OCI-LY1 (cell line): ENCODE measurements around the gene RNF168.

Experiments
- H2AFZ ChIP-seq: fragments of 200-600 bp; sonication (generic), shearing (Covaris generic); 2 replicates; pipeline ENCODE4 v1.6.0; 2014; ENCODE audit warnings: antibody characterized with exemption, mild to moderate bottlenecking, low read length
- H3F3A ChIP-seq: fragments of 200-600 bp; sonication (generic), shearing (Covaris generic); 2 replicates; pipeline ENCODE4 v1.6.0; 2014; ENCODE audit warnings: mild to moderate bottlenecking, antibody characterized with exemption, low read length, moderate library complexity; ENCODE audit not compliant: insufficient read depth
- H3K27ac ChIP-seq: fragments of 200-600 bp; sonication (generic); 2 replicates; pipeline ENCODE4 v1.5.1; 2014; ENCODE audit warnings: low read length, mixed run types, mild to moderate bottlenecking, low read depth; ENCODE audit not compliant: poor library complexity, severe bottlenecking
- H3K27me3 ChIP-seq: fragments of 200-600 bp; sonication (generic); 2 replicates; pipeline ENCODE4 v1.6.0; 2014; ENCODE audit warnings: antibody characterized with exemption, mild to moderate bottlenecking, low read length, moderate library complexity; ENCODE audit not compliant: insufficient read depth
- H3K36me3 ChIP-seq: fragments of 200-600 bp; sonication (generic); 2 replicates; pipeline ENCODE4 v1.6.1; 2014; ENCODE audit warnings: mild to moderate bottlenecking, antibody characterized with exemption, low read length, moderate library complexity, mixed read lengths; ENCODE audit not compliant: insufficient read depth
- H3K4me1 ChIP-seq: fragments of 200-600 bp; sonication (generic); 2 replicates; pipeline ENCODE4 v1.5.1; 2014; ENCODE audit warnings: mild to moderate bottlenecking, low read length, moderate library complexity; ENCODE audit not compliant: insufficient read depth, severe bottlenecking
- H3K4me2 ChIP-seq: fragments of 200-600 bp; sonication (generic), shearing (Covaris generic); 2 replicates; pipeline ENCODE4 v1.6.1; 2014; ENCODE audit warnings: low read length
- H3K4me3 ChIP-seq: fragments of 200-600 bp; sonication (generic); 2 replicates; pipeline ENCODE4 v1.5.1; 2014; ENCODE audit warnings: low read length, low read depth, mild to moderate bottlenecking, mixed read lengths; ENCODE audit not compliant: poor library complexity, severe bottlenecking
- H3K79me2 ChIP-seq: fragments of 200-600 bp; shearing (Covaris generic); 2 replicates; pipeline ENCODE4 v1.6.1; 2016; ENCODE audit warnings: mixed run types, low read length, mixed read lengths; ENCODE audit not compliant: insufficient read depth
- H3K9ac ChIP-seq: fragments of 200-600 bp; sonication (generic), shearing (Covaris generic); 2 replicates; pipeline ENCODE4 v1.6.1; 2014; ENCODE audit warnings: mild to moderate bottlenecking, low read length, mixed read lengths
- H3K9me2 ChIP-seq: fragments of 200-600 bp; sonication (generic), shearing (Covaris generic); 2 replicates; pipeline ENCODE4 v1.6.1; 2014; ENCODE audit warnings: low read depth, mild to moderate bottlenecking, low read length, mixed read lengths
- H3K9me3 ChIP-seq: fragments of 200-600 bp; shearing (Covaris generic); 2 replicates; pipeline ENCODE4 v1.6.1; 2014; ENCODE audit warnings: low read length, mixed read lengths
- H4K20me1 ChIP-seq: fragments of 200-600 bp; sonication (generic), shearing (Covaris generic); 2 replicates; pipeline ENCODE4 v1.6.0; 2016; ENCODE audit warnings: mild to moderate bottlenecking, low read length; ENCODE audit not compliant: insufficient read depth
- EZH2 ChIP-seq: fragments of 200-600 bp; sonication (generic), shearing (Covaris generic); IDR thresholded peaks from 2 replicates; pipeline ENCODE4 v1.8.0; 2017; ENCODE audit warnings: borderline replicate concordance, mixed run types, mild to moderate bottlenecking, antibody characterized with exemption, low read length, moderate library complexity, mixed read lengths
- TF ChIP-seq, protein P1 (sequence below): fragments of 200-600 bp; sonication (generic), shearing (Covaris generic); IDR thresholded peaks from 2 replicates; pipeline ENCODE4 v1.5.1; 2017; ENCODE audit warnings: mild to moderate bottlenecking, antibody characterized with exemption, low read length, moderate library complexity, mixed read lengths

RNF168 gene

DNA sequence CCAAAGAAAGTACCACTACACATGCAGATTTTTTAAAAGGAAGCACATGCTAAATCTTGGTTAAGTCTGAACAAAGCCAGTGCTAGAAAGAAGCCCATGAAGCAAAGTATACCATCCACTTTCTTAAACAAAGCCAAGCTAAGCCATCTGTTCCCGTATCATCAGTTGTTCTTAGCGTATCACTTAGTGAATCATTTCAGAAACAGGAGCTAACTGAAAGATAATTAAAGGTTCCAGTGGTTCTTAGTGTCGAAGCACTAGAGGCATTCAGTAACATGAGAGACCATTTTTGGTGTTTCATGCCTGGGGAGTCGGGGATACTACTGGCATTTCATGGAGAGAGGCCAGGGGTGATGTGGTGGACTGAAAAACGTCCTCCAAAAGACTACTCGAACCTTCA lies 84.2 kb downstream of the RNF168 start:
- Histone ChIP-seq H2AFZ (no peak overlapping the region), H3K27ac (no peak overlapping the region), H3K36me3 (peaks cover 30% of the 10 kb centered on the region), H3F3A (no peaks in the 10 kb centered on the region), H3K4me1 (peaks cover 13% of the 10 kb centered on the region), H3K79me2 (peaks cover 94% of the 10 kb centered on the region), H3K9me3 (peaks cover 8% of the 10 kb centered on the region; the same call in 1 of the 2 replicates), H3K27me3 (no peaks in the 10 kb centered on the region), H3K9me2 (no peaks in the 10 kb centered on the region), H3K9ac (no peak overlapping the region), H3K4me2 (no peak overlapping the region), H3K4me3 (no peak overlapping the region), H4K20me1 (no peaks in the 10 kb centered on the region)
- no peak for TF ChIP-seq EZH2
- TF ChIP-seq, protein P1, sequence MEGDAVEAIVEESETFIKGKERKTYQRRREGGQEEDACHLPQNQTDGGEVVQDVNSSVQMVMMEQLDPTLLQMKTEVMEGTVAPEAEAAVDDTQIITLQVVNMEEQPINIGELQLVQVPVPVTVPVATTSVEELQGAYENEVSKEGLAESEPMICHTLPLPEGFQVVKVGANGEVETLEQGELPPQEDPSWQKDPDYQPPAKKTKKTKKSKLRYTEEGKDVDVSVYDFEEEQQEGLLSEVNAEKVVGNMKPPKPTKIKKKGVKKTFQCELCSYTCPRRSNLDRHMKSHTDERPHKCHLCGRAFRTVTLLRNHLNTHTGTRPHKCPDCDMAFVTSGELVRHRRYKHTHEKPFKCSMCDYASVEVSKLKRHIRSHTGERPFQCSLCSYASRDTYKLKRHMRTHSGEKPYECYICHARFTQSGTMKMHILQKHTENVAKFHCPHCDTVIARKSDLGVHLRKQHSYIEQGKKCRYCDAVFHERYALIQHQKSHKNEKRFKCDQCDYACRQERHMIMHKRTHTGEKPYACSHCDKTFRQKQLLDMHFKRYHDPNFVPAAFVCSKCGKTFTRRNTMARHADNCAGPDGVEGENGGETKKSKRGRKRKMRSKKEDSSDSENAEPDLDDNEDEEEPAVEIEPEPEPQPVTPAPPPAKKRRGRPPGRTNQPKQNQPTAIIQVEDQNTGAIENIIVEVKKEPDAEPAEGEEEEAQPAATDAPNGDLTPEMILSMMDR, result no peak
